HepG2 (cell line): ENCODE data around the gene STUB1. TPM values are rescaled to one million over a fixed set of nuclear protein-coding genes. Genes with fewer than 3 reads are reported as not detected.

Source experiments
- ATAC-seq: fragments of 200-7000 bp; cut with Tn5 transposase; 3 replicates; pipeline ENCODE4 v1.9.1; 2020; ENCODE audit warnings: mild to moderate bottlenecking, moderate library complexity
- BruUV-seq: library from RNA; stranded (reverse); fragments of 400-500 nt; replicated peaks from 2 replicates; lab custom pipeline; 2021; lab: Mats Ljungman, UMichigan
- CTCF ChIA-PET: fragments of 300-600 bp; formaldehyde crosslinking; extraction: SDS; loops from one replicate; lab custom pipeline; 2021; ENCODE audit warnings: low total read pairs, inconsistent platforms, low intra/inter-chr PET ratio; lab: Yijun Ruan, JAX
- POLR2A ChIA-PET: fragments of 350-600 bp; sonication (Branson Sonifier 250); formaldehyde crosslinking; loops from one replicate; lab custom pipeline; 2020; ENCODE audit warnings: antibody characterized with exemption, inconsistent platforms; lab: Yijun Ruan, JAX
- DNase-seq: peaks from one replicate; pipeline ENCODE4 v3.0.0-alpha.2; 2015; ENCODE audit warnings: low spot score
- FAIRE-seq: peaks from 3 replicates; lab custom pipeline; 2011; peaks lifted over from hg19 to GRCh38; lab: Jason Lieb, UNC
- H2AFZ ChIP-seq: one replicate; pipeline ENCODE4 v1.6.1; 2011; ENCODE audit warnings: low read length, inconsistent platforms
- H3K27ac ChIP-seq: fragments of 300-600 bp; 3 replicates; pipeline ENCODE4 v1.8.0; 2011; ENCODE audit warnings: mixed run types, mild to moderate bottlenecking, mixed read lengths, low read length, inconsistent platforms; ENCODE audit not compliant: insufficient read depth; ENCODE audit errors: extremely low read length
- H3K27me3 ChIP-seq, 2 experiments: fragments of 200-600 bp in 1 of 2; 2 replicates in 1 of 2; 3 replicates in 1 of 2; pipeline versions ENCODE4 v1.6.0 to v1.8.0; 2011; ENCODE audit warnings: low read length in 2 of 2, mild to moderate bottlenecking in 2 of 2, moderate library complexity in 2 of 2, inconsistent platforms in 1 of 2; ENCODE audit not compliant: insufficient read depth in 2 of 2, control insufficient read depth in 1 of 2
- H3K36me3 ChIP-seq, 2 experiments: fragments of 200-600 bp in 1 of 2; replicated peaks in 1 of 2; 2 replicates in 1 of 2; 3 replicates in 1 of 2; pipeline versions ENCODE4 v1.5.1 to v1.8.0; 2011; ENCODE audit warnings: low read length in 2 of 2, inconsistent platforms in 1 of 2; ENCODE audit not compliant: insufficient read depth in 2 of 2, control insufficient read depth in 1 of 2
- H3K4me1 ChIP-seq: 2 replicates; pipeline ENCODE4 v1.5.1; 2012; ENCODE audit warnings: low read length, inconsistent platforms; ENCODE audit not compliant: insufficient read depth
- H3K4me2 ChIP-seq: 2 replicates; pipeline ENCODE4 v1.6.0; 2011; ENCODE audit warnings: low read depth, low read length, inconsistent platforms
- H3K4me3 ChIP-seq, 3 experiments: fragments of 200-600 bp in 1 of 3; sonication (generic), shearing (Covaris generic) in 1 of 3; replicated peaks in 1 of 3; 2 replicates each; pipeline ENCODE4 v1.5.1; 2011 to 2016; ENCODE audit warnings: low read length in 3 of 3, inconsistent platforms in 2 of 3, low read depth in 2 of 3, mild to moderate bottlenecking in 2 of 3, control low read depth in 1 of 3, mixed read lengths in 1 of 3; ENCODE audit not compliant: insufficient read depth in 1 of 3
- H3K79me2 ChIP-seq: one replicate; pipeline ENCODE4 v1.6.1; 2011; ENCODE audit warnings: low read length, inconsistent platforms; ENCODE audit not compliant: insufficient read depth
- H3K9ac ChIP-seq: 2 replicates; pipeline ENCODE4 v1.6.0; 2011; ENCODE audit warnings: mild to moderate bottlenecking, low read depth, low read length, inconsistent platforms; ENCODE audit not compliant: insufficient read depth
- H3K9me3 ChIP-seq: 2 replicates; pipeline ENCODE4 v1.5.1; 2012; ENCODE audit warnings: mild to moderate bottlenecking, low read length
- H4K20me1 ChIP-seq: 2 replicates; pipeline ENCODE4 v1.6.0; 2011; ENCODE audit warnings: inconsistent platforms, mild to moderate bottlenecking, low read length, moderate library complexity; ENCODE audit not compliant: insufficient read depth
- BRD4 ChIP-seq: sonication (generic); formaldehyde crosslinking; IDR thresholded peaks from 2 replicates; pipeline ENCODE4 v1.4.0; 2020; ENCODE audit warnings: missing genetic modification reagents
- CREM ChIP-seq, 2 experiments: sonication (generic) in 1 of 2; formaldehyde crosslinking in 1 of 2; IDR thresholded peaks; 2 replicates each; pipeline versions ENCODE4 v1.4.0 to v1.6.1; 2016 to 2020; ENCODE audit warnings: antibody characterized with exemption in 1 of 2, mild to moderate bottlenecking in 1 of 2, missing genetic modification reagents in 1 of 2
- DPF2 ChIP-seq: sonication (generic); formaldehyde crosslinking; IDR thresholded peaks from 2 replicates; pipeline ENCODE4 v1.4.0; 2020; ENCODE audit warnings: mild to moderate bottlenecking, low read depth, missing genetic modification reagents, borderline replicate concordance
- ERF ChIP-seq: IDR thresholded peaks from 2 replicates; pipeline ENCODE4 v1.6.1; 2018; ENCODE audit warnings: missing biosample characterization, missing genetic modification reagents
- SP5 ChIP-seq: IDR thresholded peaks from 2 replicates; pipeline ENCODE4 v1.6.1; 2016; ENCODE audit warnings: low read depth, borderline replicate concordance
- ZBTB33 ChIP-seq: sonication (generic); formaldehyde crosslinking; IDR thresholded peaks from 2 replicates; pipeline ENCODE4 v1.4.0; 2020; ENCODE audit warnings: missing genetic modification reagents
- ZBTB40 ChIP-seq, 2 experiments: fragments of 450-650 bp in 1 of 2; sonication (generic) in 1 of 2; formaldehyde crosslinking in 1 of 2; IDR thresholded peaks; 2 replicates each; pipeline versions ENCODE4 v1.6.1 to v1.8.0; 2016 to 2022; ENCODE audit warnings: antibody characterized with exemption in 1 of 2, mild to moderate bottlenecking in 1 of 2, missing genetic modification reagents in 1 of 2
- ZNF362 ChIP-seq: sonication (generic); formaldehyde crosslinking; IDR thresholded peaks from 2 replicates; pipeline ENCODE4 v1.4.0; 2020; ENCODE audit warnings: missing genetic modification reagents, mild to moderate bottlenecking, borderline replicate concordance
- ZNF629 ChIP-seq: sonication (generic); formaldehyde crosslinking; conservative IDR thresholded peaks from 2 replicates; pipeline ENCODE4 v1.5.0; 2020; ENCODE audit warnings: missing genetic modification reagents
- WGBS: methylation state at CpG from one replicate; pipeline ENCODE4 v1.1.6; 2017; ENCODE audit warnings: low lambda C conversion rate; 5-methylcytosine and 5-hydroxymethylcytosine counted together
- in situ Hi-C: cut with HindIII; loops from 2 replicates; pipeline ENCODE4 v1.10.0; 2017; ENCODE audit warnings: low pct_unique_long_range_greater_than_20kb; ENCODE audit not compliant: extremely low pct_ligation_motif_present
- intact Hi-C: fragments of 100-400 bp; cut with micrococcal nuclease; formaldehyde crosslinking; loops from one replicate; pipeline ENCODE4 v1.10.0; 2022; ENCODE audit not compliant: unreplicated experiment
- polyA plus RNA-seq, 8 experiments: library from polyadenylated mRNA; depleted of rRNA in 3 of 8; stranded (reverse) in 7 of 8; unstranded in 1 of 8; fragments of >200 nt; fragmentation: Illumina TruSeq in 4 of 8; extraction: Trizol in 4 of 8; gene quantifications; 2 replicates each; pipeline versions ENCODE4 v1.2.1 to v1.2.3, GENCODE V29; 2011 to 2016; ENCODE audit warnings: low read depth in 4 of 8, missing spikeins in 1 of 8, mixed read lengths in 1 of 8; ENCODE audit not compliant: insufficient read depth in 1 of 8
- total RNA-seq, 5 experiments: library from RNA; depleted of rRNA; stranded (reverse); fragments of >200 nt; fragmentation: Illumina TruSeq; extraction: Trizol; gene quantifications; 2 replicates each; pipeline ENCODE4 v1.2.3, GENCODE V29; 2016; ENCODE audit warnings: low read depth in 1 of 5

STUB1 gene
- total and polyA plus RNA-seq, 2 of the 13 experiments (the other 11 are each of a cell fraction or from before 2014, with no cell fraction given) = 52.9 to 78.2 TPM

- no peak overlapping the region for H3K4me3 ChIP-seq
- no peak overlapping the region for H3K4me2 ChIP-seq
- H3K79me2 ChIP-seq = peaks cover 3% of the 10 kb centered on the region
- no peak for FAIRE-seq
- H3K27me3 ChIP-seq = peaks cover 5 to 43% of the 10 kb centered on the region in 2 experiments; a peak in 4 of 5 replicates
- 9% methylated on average over 15 of the region's 25 CpGs for WGBS
- no peak for DNase-seq
- no peaks in the 10 kb centered on the region for H3K9me3 ChIP-seq
- H2AFZ ChIP-seq = no peak overlapping the region
- BruUV-seq = no TSS peak
- intact Hi-C loops = no loop called here
- H4K20me1 ChIP-seq = peaks cover 5% of the 10 kb centered on the region
- in situ Hi-C loops = loop anchor here (5.0 kb wide), 1 partner anchor 76 kb away; the partner anchor contains the start of genes CHTF18 and RPUSD1
- H3K9ac ChIP-seq = no peak overlapping the region
- no peak overlapping the region for H3K27ac ChIP-seq
- POLR2A ChIA-PET = interaction anchor here (0.6 to 1.4 kb wide), 8 partner anchors 9 to 77 kb away, joined by 3 to 9 read pairs (median 4); partner anchors contain the start of genes ANTKMT, CHTF18, CIAO3 and HAGHL
- peak; percentile 65 for ATAC-seq
- peaks cover 32% of the 10 kb centered on the region for H3K4me1 ChIP-seq
- no peaks in the 10 kb centered on the region for H3K36me3 ChIP-seq
- CTCF ChIA-PET = interaction anchor here (0.7 to 2.3 kb wide), 5 partner anchors 22 to 76 kb away, joined by 3 to 19 read pairs (median 13); no protein-coding TSS in a partner anchor
- TF ChIP-seq BRD4 (CRISPR knock-in tag) (no peak), SP5 (CRISPR knock-in tag) (no peak), ERF (CRISPR knock-in tag) (0 out of 2 replicates have a peak, but pooled peaks have one; percentile 27), CREM (IDR thresholded peaks at IDR 0.05) (no peak), CREM (CRISPR knock-in tag; IDR thresholded peaks at IDR 0.05) (no peak), DPF2 (CRISPR knock-in tag) (no peak), ZNF362 (CRISPR knock-in tag) (no peak), ZBTB33 (CRISPR knock-in tag) (peak; percentile 56; the same call in 1 of the 2 replicates), ZNF629 (no peak), ZBTB40 (IDR thresholded peaks at IDR 0.05) (no peak), ZBTB40 (CRISPR knock-in tag; IDR thresholded peaks at IDR 0.05) (no peak)
Measured at GRCh38 chr16:711548-712320, 31.5 kb downstream of the STUB1 start.
